SK-N-MC (cell line): Measurements from ENCODE around the gene PPP4R3B.

Source experiments
- EZH2 ChIP-seq: fragments of 200-600 bp; sonication (generic); IDR thresholded peaks from one replicate; pipeline ENCODE4 v1.6.1; 2017; ENCODE audit warnings: antibody characterized with exemption
- POLR2AphosphoS5 ChIP-seq: IDR thresholded peaks from 2 replicates; pipeline ENCODE4 v1.6.1; 2012; ENCODE audit warnings: mild to moderate bottlenecking, low read depth, low read length, borderline replicate concordance

DNA sequence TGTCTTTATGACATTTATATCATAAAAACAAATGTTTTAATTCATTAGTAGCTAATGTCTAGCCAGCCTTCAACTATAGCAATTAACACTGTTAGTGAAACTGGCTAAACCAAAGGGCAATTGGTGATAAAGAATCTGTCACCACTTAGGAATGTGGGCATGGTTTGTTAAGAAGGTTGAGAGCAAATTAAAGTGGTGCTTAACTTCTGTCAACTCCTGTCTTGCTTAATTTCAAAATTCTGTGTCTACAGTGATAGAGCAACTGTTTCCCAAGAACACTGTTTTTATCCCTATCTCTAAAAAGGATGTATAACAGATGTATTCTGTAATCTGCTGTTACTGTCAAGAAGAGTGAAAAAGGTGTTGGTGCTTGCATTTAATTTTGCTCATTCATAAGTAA lies 61.4 kb downstream of the PPP4R3B start:
- no peak for TF ChIP-seq EZH2
- TF ChIP-seq POLR2AphosphoS5: no peak
